GM12878 (cell line): ENCODE data around the gene CALN1. TPM values are rescaled to one million over a fixed set of nuclear protein-coding genes. Genes with fewer than 3 reads are reported as not detected.

Experiments used
- ATAC-seq: fragments of 200-7000 bp; cut with Tn5 transposase; 3 replicates; pipeline ENCODE4 v1.9.1; 2020; ENCODE audit warnings: mild to moderate bottlenecking, moderate library complexity
- BruUV-seq: library from RNA; stranded (reverse); fragments of 400-500 nt; replicated peaks from 2 replicates; lab custom pipeline; 2021; lab: Mats Ljungman, UMichigan
- CTCF ChIA-PET: fragments of 300-600 bp; sonication (Branson Sonifier 250); formaldehyde crosslinking; extraction: SDS; loops from one replicate; lab custom pipeline; 2021; ENCODE audit warnings: inconsistent platforms; lab: Yijun Ruan, JAX
- POLR2A ChIA-PET: fragments of 350-600 bp; formaldehyde crosslinking; extraction: SDS; loops from one replicate; lab custom pipeline; 2021; ENCODE audit warnings: inconsistent platforms; lab: Charles Lee
- RAD21 ChIA-PET: fragments of 300-600 bp; sonication (Branson Sonifier 250); formaldehyde crosslinking; loops from one replicate; lab custom pipeline; 2023; ENCODE audit warnings: antibody characterized with exemption; ENCODE audit not compliant: unreplicated experiment; lab: Charles Lee
- SMC1A ChIA-PET: fragments of 300-600 bp; sonication (Branson Sonifier 250); formaldehyde crosslinking; loops from one replicate; lab custom pipeline; 2023; ENCODE audit not compliant: unreplicated experiment, uncharacterized antibody; lab: Charles Lee
- DNase-seq: peaks from one replicate; pipeline ENCODE4 v3.0.0-alpha.2; 2011; ENCODE audit warnings: low read depth, low spot score
- FAIRE-seq: peaks from 3 replicates; lab custom pipeline; 2011; peaks lifted over from hg19 to GRCh38; lab: Jason Lieb, UNC
- H2AFZ ChIP-seq: 2 replicates; pipeline ENCODE4 v1.6.0; 2011; ENCODE audit warnings: low read depth, low read length, control low read depth; ENCODE audit not compliant: control insufficient read depth
- H3K27ac ChIP-seq: 2 replicates; pipeline ENCODE4 v1.5.1; 2011; ENCODE audit warnings: control low read depth; ENCODE audit not compliant: control insufficient read depth, insufficient read depth
- H3K27me3 ChIP-seq, 2 experiments: replicated peaks in 1 of 2; 2 replicates each; pipeline versions ENCODE4 v1.6.0 to v1.6.1; 2011; ENCODE audit warnings: low read length in 1 of 2; ENCODE audit not compliant: control insufficient read depth in 2 of 2, insufficient read depth in 2 of 2
- H3K36me3 ChIP-seq, 2 experiments: 2 replicates each; pipeline ENCODE4 v1.5.1; 2011; ENCODE audit warnings: low read length in 1 of 2; ENCODE audit not compliant: control insufficient read depth in 2 of 2, insufficient read depth in 2 of 2
- H3K4me1 ChIP-seq: 2 replicates; pipeline ENCODE4 v1.6.1; 2011; ENCODE audit warnings: mild to moderate bottlenecking, low read length, moderate library complexity, mixed read lengths; ENCODE audit not compliant: control insufficient read depth, insufficient read depth
- H3K4me2 ChIP-seq: 2 replicates; pipeline ENCODE4 v1.6.0; 2011; ENCODE audit warnings: control low read depth; ENCODE audit not compliant: control insufficient read depth, insufficient read depth
- H3K4me3 ChIP-seq: fragments of 200-600 bp; sonication (generic); 2 replicates; pipeline ENCODE4 v1.5.1; 2016
- H3K79me2 ChIP-seq: 2 replicates; pipeline ENCODE4 v1.6.0; 2011; ENCODE audit warnings: low read length; ENCODE audit not compliant: control insufficient read depth, insufficient read depth
- H3K9ac ChIP-seq: 2 replicates; pipeline ENCODE4 v1.8.0; 2011; ENCODE audit warnings: low read length, control low read depth, mixed read lengths; ENCODE audit not compliant: control insufficient read depth, insufficient read depth
- H3K9me3 ChIP-seq: replicated peaks from 3 replicates; pipeline ENCODE4 v1.5.1; 2011; ENCODE audit warnings: mild to moderate bottlenecking, low read length; ENCODE audit not compliant: control insufficient read depth, insufficient read depth
- H4K20me1 ChIP-seq: 2 replicates; pipeline ENCODE4 v1.6.0; 2011; ENCODE audit not compliant: control insufficient read depth, insufficient read depth
- EGR1 ChIP-seq, 2 experiments: IDR thresholded peaks; 1 replicate in 1 of 2; 2 replicates in 1 of 2; pipeline ENCODE4 v1.6.1; 2011 to 2012; ENCODE audit warnings: low read depth in 2 of 2, low read length in 2 of 2, borderline replicate concordance in 1 of 2, mild to moderate bottlenecking in 1 of 2, moderate library complexity in 1 of 2
- ESRRA ChIP-seq: IDR thresholded peaks from 2 replicates; pipeline ENCODE4 v1.6.1; 2012; ENCODE audit warnings: mild to moderate bottlenecking, low read length, improper control_type of control experiment
- HDAC2 ChIP-seq: fragments of 200-600 bp; sonication (generic); IDR thresholded peaks from 2 replicates; pipeline ENCODE4 v1.6.1; 2017
- JUNB ChIP-seq: IDR thresholded peaks from 2 replicates; pipeline ENCODE4 v1.6.1; 2016; ENCODE audit warnings: antibody characterized with exemption, mild to moderate bottlenecking
- MYC ChIP-seq: IDR thresholded peaks from 2 replicates; pipeline ENCODE4 v1.6.1; 2011; ENCODE audit warnings: mild to moderate bottlenecking, low read length, moderate library complexity, inconsistent platforms; ENCODE audit not compliant: insufficient read depth, insufficient replicate concordance, insufficient read length, severe bottlenecking
- NFYB ChIP-seq: IDR thresholded peaks from 2 replicates; pipeline ENCODE4 v1.6.1; 2011; ENCODE audit warnings: low read depth, mild to moderate bottlenecking, low read length, improper control_type of control experiment, moderate library complexity; ENCODE audit not compliant: insufficient read depth
- NR2C1 ChIP-seq: fragments of 450-650 bp; IDR thresholded peaks from 2 replicates; pipeline ENCODE4 v1.6.1; 2017; ENCODE audit warnings: antibody characterized with exemption, mild to moderate bottlenecking, moderate library complexity
- POLR2AphosphoS2 ChIP-seq: IDR thresholded peaks from 2 replicates; pipeline ENCODE4 v1.6.1; 2011; ENCODE audit warnings: low read depth, mild to moderate bottlenecking, low read length, improper control_type of control experiment, moderate library complexity
- RELA ChIP-seq: fragments of 450-650 bp; IDR thresholded peaks from 2 replicates; pipeline ENCODE4 v1.8.0; 2014; ENCODE audit warnings: borderline replicate concordance; ENCODE audit not compliant: partially characterized antibody
- SMARCA5 ChIP-seq: fragments of 450-650 bp; IDR thresholded peaks from 2 replicates; pipeline ENCODE4 v1.6.1; 2017; ENCODE audit warnings: mild to moderate bottlenecking
- SMC3 ChIP-seq: IDR thresholded peaks from 2 replicates; pipeline ENCODE4 v1.6.1; 2011; ENCODE audit warnings: low read length, improper control_type of control experiment, borderline replicate concordance
- SUPT20H ChIP-seq: IDR thresholded peaks from 2 replicates; pipeline ENCODE4 v1.6.1; 2011; ENCODE audit warnings: low read depth, mild to moderate bottlenecking, low read length, moderate library complexity, borderline replicate concordance; ENCODE audit not compliant: control insufficient read depth
- TBL1XR1 ChIP-seq: IDR thresholded peaks from 2 replicates; pipeline ENCODE4 v1.6.1; 2012; ENCODE audit warnings: low read depth, low read length, improper control_type of control experiment
- WGBS: methylation state at CpG from one replicate; pipeline ENCODE4 v1.1.6; 2016; ENCODE audit warnings: low lambda C conversion rate; ENCODE audit not compliant: insufficient replicate concordance, insufficient coverage; ENCODE audit errors: missing lambda C conversion rate; 5-methylcytosine and 5-hydroxymethylcytosine counted together
- in situ Hi-C: fragments of 300-500 bp; cut with MboI; formaldehyde crosslinking; loops from 9 replicates; pipeline ENCODE4 v1.14.3; 2018; ENCODE audit warnings: mixed read lengths
- intact Hi-C: fragments of 100-400 bp; cut with micrococcal nuclease; formaldehyde crosslinking; loops from one replicate; pipeline ENCODE4 v1.14.2; 2022; ENCODE audit not compliant: unreplicated experiment
- polyA plus RNA-seq, 11 experiments: library from polyadenylated mRNA; depleted of rRNA in 4 of 11; unstranded in 6 of 11; stranded (reverse) in 5 of 11; fragments of >200 nt; fragmentation: Nextera tagmentation in 4 of 11; fragmentation: Illumina TruSeq in 1 of 11; extraction: Ambion mirVana in 4 of 11; extraction: Trizol in 1 of 11; gene quantifications; 1 replicate in 1 of 11; 2 replicates in 10 of 11; pipeline versions ENCODE4 v1.2.1 to v1.2.3, GENCODE V29; 2011 to 2016; ENCODE audit warnings: inconsistent platforms in 2 of 11, missing spikeins in 2 of 11, low read depth in 1 of 11
- total RNA-seq, 4 experiments: library from RNA; depleted of rRNA in 3 of 4; stranded (reverse); fragments of >200 nt in 3 of 4; fragmentation: Illumina TruSeq in 1 of 4; extraction: Trizol in 1 of 4; gene quantifications; 2 replicates each; pipeline versions ENCODE4 v1.2.1 to v1.2.3, GENCODE V29; 2013 to 2021
- TF ChIP-seq, protein P1 (sequence below): IDR thresholded peaks from 2 replicates; pipeline ENCODE4 v1.6.1; 2012; ENCODE audit warnings: low read length, inconsistent platforms

Gene CALN1
- total and polyA plus RNA-seq, 10 of the 15 experiments (the other 5 are each of a cell fraction or from before 2014, with no cell fraction given): 0.48 to 15.3 (median 1.6) TPM

DNA sequence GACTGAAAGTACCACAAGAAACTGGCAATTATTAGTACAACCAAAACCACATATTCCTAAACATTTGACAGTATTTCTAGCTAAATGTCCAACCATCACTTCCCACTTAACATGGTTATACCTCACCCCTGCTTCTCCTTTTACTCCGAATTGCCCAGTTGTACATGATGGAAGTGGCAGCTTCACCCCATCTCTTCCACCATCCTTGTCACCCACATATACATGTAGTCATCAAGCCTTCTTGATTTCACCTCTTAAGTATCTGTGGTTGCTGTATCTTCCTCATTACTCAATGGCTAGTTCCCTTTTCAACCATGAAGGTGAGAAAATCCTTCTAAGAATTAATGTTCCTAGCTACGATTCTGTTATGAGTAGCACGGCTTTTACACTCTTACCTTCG lies 388.2 kb downstream of the CALN1 start:
- POLR2A ChIA-PET: no interaction called here
- H3K27me3 ChIP-seq: no peaks in the 10 kb centered on the region

DNA sequence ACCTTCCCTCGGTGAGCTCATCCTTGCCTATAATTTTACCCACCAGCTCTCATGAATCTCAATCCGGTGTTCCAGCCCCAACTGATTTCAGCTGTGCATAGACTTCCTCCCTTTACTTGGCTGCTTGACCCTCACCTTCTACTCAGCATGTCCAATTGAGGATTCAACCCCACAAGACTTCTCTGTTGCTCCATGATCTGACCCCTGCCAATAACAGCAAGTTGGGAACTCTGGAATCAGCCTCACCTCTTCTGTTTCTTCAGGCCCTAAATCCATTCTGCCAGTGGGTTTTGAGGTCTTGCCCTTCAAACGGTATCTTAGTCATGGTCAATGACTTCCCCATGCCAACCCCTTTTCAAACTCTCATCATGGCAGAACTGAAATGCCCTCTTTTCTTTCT lies 390.4 kb downstream of the CALN1 start:
- no peaks in the 10 kb centered on the region for H3K36me3 ChIP-seq
- no peak overlapping the region for H3K9ac ChIP-seq
- H3K27ac ChIP-seq: no peak overlapping the region
- no peaks in the 10 kb centered on the region for H3K27me3 ChIP-seq
- H2AFZ ChIP-seq: no peak overlapping the region
- BruUV-seq: no TSS peak
- ChIA-PET CTCF (no interaction called here), SMC1A (no interaction called here), POLR2A (no interaction called here), RAD21 (no interaction called here)
- no peak overlapping the region for H3K4me3 ChIP-seq
- in situ Hi-C loops: no loop called here
- H3K4me2 ChIP-seq: no peak overlapping the region
- 2% methylated on average over 3 of the region's 3 CpGs for WGBS
- no peak for DNase-seq
- no peaks in the 10 kb centered on the region for H4K20me1 ChIP-seq
- H3K4me1 ChIP-seq: no peaks in the 10 kb centered on the region
- intact Hi-C loops: no loop called here
- no peaks in the 10 kb centered on the region for H3K9me3 ChIP-seq
- no peak for ATAC-seq
- FAIRE-seq: no peak
- no peaks in the 10 kb centered on the region for H3K79me2 ChIP-seq
- TF ChIP-seq EGR1 (IDR thresholded peaks at IDR 0.05; ENCODE audit: borderline replicate concordance in 1 of 2, low read depth in 2 of 2, low read length in 2 of 2): no peak
- no peak for TF ChIP-seq SMC3
- no peak for TF ChIP-seq MYC
- no peak for TF ChIP-seq JUNB
- TF ChIP-seq HDAC2: no peak
- TF ChIP-seq POLR2AphosphoS2: no peak
- no peak for TF ChIP-seq SUPT20H
- no peak for TF ChIP-seq RELA
- TF ChIP-seq, protein P1, sequence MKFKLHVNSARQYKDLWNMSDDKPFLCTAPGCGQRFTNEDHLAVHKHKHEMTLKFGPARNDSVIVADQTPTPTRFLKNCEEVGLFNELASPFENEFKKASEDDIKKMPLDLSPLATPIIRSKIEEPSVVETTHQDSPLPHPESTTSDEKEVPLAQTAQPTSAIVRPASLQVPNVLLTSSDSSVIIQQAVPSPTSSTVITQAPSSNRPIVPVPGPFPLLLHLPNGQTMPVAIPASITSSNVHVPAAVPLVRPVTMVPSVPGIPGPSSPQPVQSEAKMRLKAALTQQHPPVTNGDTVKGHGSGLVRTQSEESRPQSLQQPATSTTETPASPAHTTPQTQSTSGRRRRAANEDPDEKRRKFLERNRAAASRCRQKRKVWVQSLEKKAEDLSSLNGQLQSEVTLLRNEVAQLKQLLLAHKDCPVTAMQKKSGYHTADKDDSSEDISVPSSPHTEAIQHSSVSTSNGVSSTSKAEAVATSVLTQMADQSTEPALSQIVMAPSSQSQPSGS: no peak
- TF ChIP-seq NFYB: no peak

More for the DNA sequence above, 388.2 kb downstream of the CALN1 start:
- H3K36me3 ChIP-seq: no peaks in the 10 kb centered on the region
- ATAC-seq (no peak), DNase-seq (no peak), FAIRE-seq (no peak)
- in situ Hi-C loops: no loop called here
- H3K4me3 ChIP-seq: no peak overlapping the region
- no peaks in the 10 kb centered on the region for H3K79me2 ChIP-seq
- ChIA-PET CTCF (no interaction called here), RAD21 (no interaction called here), SMC1A (no interaction called here)
- no peaks in the 10 kb centered on the region for H3K4me1 ChIP-seq
- H3K9me3 ChIP-seq: no peaks in the 10 kb centered on the region; the same call in 2 of the 3 replicates
- H2AFZ ChIP-seq: no peak overlapping the region
- 50% methylated on average over 4 of the region's 4 CpGs for WGBS
- H3K9ac ChIP-seq: no peak overlapping the region
- intact Hi-C loops: no loop called here
- no peak overlapping the region for H3K4me2 ChIP-seq
- TF ChIP-seq TBL1XR1 (no peak), ESRRA (no peak), SMARCA5 (no peak), NR2C1 (no peak)
- no peak overlapping the region for H3K27ac ChIP-seq
- no peaks in the 10 kb centered on the region for H4K20me1 ChIP-seq
- BruUV-seq: no TSS peak
